ENCODE results near the gene SCN11A. TPM values are rescaled to one million over a fixed set of nuclear protein-coding genes. Genes with fewer than 3 reads are reported as not detected.
A peak's percentile ranks its signal among the peaks of the same experiment; 100 is the strongest.

Gene SCN11A
- 1 to 10 TPM in 3 of 4 donors, under 1 TPM in 1; 0.82 to 3.0 (median 2.2) TPM for total RNA-seq
- polyA plus RNA-seq: under 1 TPM in 2 of 3 donors, not detected in 1; under 0.01 to 0.57 TPM

- WGBS, 2 donors: 1% methylated on average over 68 of the region's 68 CpGs
- Histone ChIP-seq H3K4me3 (peak within 1 kb of the TSS; percentile 92 to 99 (median 95)), H3K4me1 (peaks cover 0 to 20% (median 16%) of the 10 kb centered on the region in 4 donors), H3K36me3 (peaks cover 0 to 4% (median 0%) of the 10 kb centered on the region in 4 donors), H3K9me3 (no peaks in the 10 kb centered on the region), H3K27me3 (no peaks in the 10 kb centered on the region), H3K27ac (peak within 1 kb of the TSS; percentile 84 to 91 (median 87))
- intact Hi-C loops (cut with DNase I): loop anchor here (5.0 to 10.0 kb wide), 3 partner anchors 55 to 1403 kb away; partner anchors contain the start of genes ACVR2B, GORASP1, RPL14 and TTC21A
- DNase-seq: peak; percentile 97
- peak; percentile 89 to 97 (median 96) for TF ChIP-seq POLR2AphosphoS5 (IDR thresholded peaks at IDR 0.05)
- TF ChIP-seq CTCF (IDR thresholded peaks at IDR 0.05): no peak
- peak; percentile 69 to 83 for TF ChIP-seq POLR2A (IDR thresholded peaks at IDR 0.05)
- no peak for TF ChIP-seq EP300 (IDR thresholded peaks at IDR 0.05)
Measured at GRCh38 chr3:39051649-39052561, at the start of gene SCN11A, which contains the start of gene WDR48. SCN11A (minus strand) TSS chr3:39051944; CDS start chr3:38950362, 101,582 bp downstream. WDR48 (plus strand) TSS chr3:39052016; CDS start chr3:39052026, 10 bp downstream.

GRCh38 chr3:39101022-39101689, 49.4 kb upstream of the SCN11A start:
- Histone ChIP-seq H3K4me1 (peaks cover 0 to 39% (median 29%) of the 10 kb centered on the region in 4 donors), H3K27me3 (no peaks in the 10 kb centered on the region), H3K36me3 (peaks cover 5 to 58% (median 30%) of the 10 kb centered on the region in 4 donors), H3K4me3 (no peak overlapping the region), H3K27ac (no peak overlapping the region), H3K9me3 (no peaks in the 10 kb centered on the region)
- TF ChIP-seq POLR2AphosphoS5 (IDR thresholded peaks at IDR 0.05) (no peak), POLR2A (IDR thresholded peaks at IDR 0.05) (no peak), EP300 (IDR thresholded peaks at IDR 0.05) (no peak), CTCF (IDR thresholded peaks at IDR 0.05) (peak in 3 of 4 experiments; percentile 18 to 58 (median 35))
- 81 to 85% methylated on average over 5 of the region's 5 CpGs for WGBS, 2 donors
- intact Hi-C loops (cut with DNase I): loop anchor here (2.0 kb wide), 1 partner anchor 190 kb away; no protein-coding TSS in a partner anchor
- DNase-seq: no peak

GRCh38 chr3:39100500-39100886, 48.7 kb upstream of the SCN11A start:
- Histone ChIP-seq H3K27ac (no peak overlapping the region), H3K27me3 (no peaks in the 10 kb centered on the region), H3K9me3 (no peaks in the 10 kb centered on the region), H3K4me1 (peaks cover 0 to 32% (median 23%) of the 10 kb centered on the region in 4 donors), H3K36me3 (peaks cover 5 to 65% (median 32%) of the 10 kb centered on the region in 4 donors), H3K4me3 (no peak overlapping the region)
- no peak for TF ChIP-seq POLR2A (IDR thresholded peaks at IDR 0.05)
- no peak for TF ChIP-seq EP300 (IDR thresholded peaks at IDR 0.05)
- no peak for TF ChIP-seq POLR2AphosphoS5 (IDR thresholded peaks at IDR 0.05)
- TF ChIP-seq CTCF (IDR thresholded peaks at IDR 0.05): no peak
- intact Hi-C loops (cut with DNase I): loop anchor here (2.0 kb wide), 1 partner anchor 190 kb away; no protein-coding TSS in a partner anchor
- 91 to 93% methylated on average over 9 of the region's 9 CpGs for WGBS, 2 donors
- DNase-seq: no peak

DNA sequence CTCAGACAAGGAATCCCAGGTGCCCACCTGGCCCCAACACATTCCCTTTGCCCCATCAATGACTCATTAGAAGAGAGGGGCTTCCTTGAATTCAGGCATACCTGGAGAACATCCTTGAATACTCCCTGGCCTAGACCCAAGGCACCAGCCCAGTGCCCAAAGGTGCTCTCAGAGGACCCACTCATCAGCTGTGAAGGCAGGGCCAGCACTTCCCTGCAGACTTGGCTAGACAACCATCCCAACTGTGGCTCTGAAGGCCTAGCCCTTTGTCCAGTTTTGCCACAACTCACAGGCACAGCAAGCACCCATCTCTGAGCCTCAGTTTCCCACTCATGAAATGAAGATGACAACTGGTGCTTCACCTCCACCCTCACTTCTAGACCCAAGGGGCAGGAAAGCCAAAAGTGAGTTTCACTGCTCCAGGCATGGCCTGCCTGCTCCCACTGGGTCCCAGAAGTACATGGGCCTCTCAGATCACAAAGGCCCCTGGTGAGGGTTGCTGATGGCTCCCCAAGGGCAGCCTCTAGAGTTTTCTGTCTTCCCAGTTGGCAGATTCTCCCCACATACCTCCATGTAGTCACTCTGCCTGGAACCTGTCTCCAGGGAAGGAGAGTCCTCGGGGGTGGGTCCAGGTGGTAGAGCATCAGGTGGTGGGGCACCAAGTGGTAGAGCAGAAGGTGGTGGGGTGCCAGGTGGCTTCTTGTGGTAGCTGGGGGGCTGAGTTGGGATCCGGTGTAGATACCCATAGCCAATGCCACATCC, 48.2 kb upstream of the SCN11A start:
- Histone ChIP-seq H3K27me3 (no peaks in the 10 kb centered on the region), H3K4me1 (peaks cover 0 to 26% (median 17%) of the 10 kb centered on the region in 4 donors), H3K36me3 (peaks cover 5 to 71% (median 37%) of the 10 kb centered on the region in 4 donors), H3K4me3 (no peak overlapping the region), H3K9me3 (no peaks in the 10 kb centered on the region), H3K27ac (no peak overlapping the region)
- intact Hi-C loops (cut with DNase I): loop anchor here (2.0 kb wide), 1 partner anchor 191 kb away; no protein-coding TSS in a partner anchor
- TF ChIP-seq CTCF (IDR thresholded peaks at IDR 0.05) (no peak), EP300 (IDR thresholded peaks at IDR 0.05) (no peak), POLR2A (IDR thresholded peaks at IDR 0.05) (no peak), POLR2AphosphoS5 (IDR thresholded peaks at IDR 0.05) (no peak)
- no peak for DNase-seq
- WGBS, 2 donors: 95 to 96% methylated on average over 2 of the region's 2 CpGs

Data from sigmoid colon (tissue), 7 donors.